Thyroid gland (tissue), 4 donors: Measurements from ENCODE around the gene SIRT3. TPM values are rescaled to one million over a fixed set of nuclear protein-coding genes. Genes with fewer than 3 reads are reported as not detected.

ENCODE experiments used
- DNase-seq, 2 donors: peaks; one replicate each; pipeline ENCODE4 v3.0.0-alpha.2; 2019
- H3K27ac ChIP-seq, 3 donors: fragments of 200-600 bp; sonication (generic); 1 replicate in 2 of 3; 2 replicates in 1 of 3; pipeline ENCODE4 v1.5.1; 2016 to 2019; ENCODE audit warnings: mild to moderate bottlenecking in 1 of 3, moderate library complexity in 1 of 3
- H3K27me3 ChIP-seq: fragments of 200-600 bp; sonication (generic); one replicate; pipeline ENCODE4 v1.5.1; 2019
- H3K36me3 ChIP-seq, 2 donors: fragments of 200-600 bp; sonication (generic); one replicate each; pipeline ENCODE4 v1.5.1; 2016 to 2019
- H3K4me1 ChIP-seq, 2 donors: fragments of 200-600 bp; sonication (generic); one replicate each; pipeline ENCODE4 v1.5.1; 2017 to 2019
- H3K4me3 ChIP-seq, 3 donors: fragments of 200-600 bp; sonication (generic); replicated peaks in 1 of 3; 1 replicate in 2 of 3; 2 replicates in 1 of 3; pipeline ENCODE4 v1.5.1; 2016; ENCODE audit warnings: mild to moderate bottlenecking in 1 of 3
- H3K9me3 ChIP-seq: fragments of 200-600 bp; sonication (generic); one replicate; pipeline ENCODE4 v1.5.1; 2017
- POLR2A ChIP-seq, 2 donors: fragments of 450-650 bp; IDR thresholded peaks; one replicate each; pipeline ENCODE4 v1.6.1; 2017; ENCODE audit warnings: antibody characterized with exemption in 2 of 2, mild to moderate bottlenecking in 2 of 2, moderate library complexity in 1 of 2
- WGBS, 2 donors: methylation state at CpG; one replicate each; pipeline ENCODE4 v1.1.5; 2017; 5-methylcytosine and 5-hydroxymethylcytosine counted together
- intact Hi-C: fragments of 100-400 bp; cut with DNase I; formaldehyde crosslinking; loops from one replicate; pipeline ENCODE4 v1.15.1; 2023
- total RNA-seq, 4 donors: library from RNA; depleted of rRNA; stranded (reverse); fragments of >200 nt; gene quantifications; one replicate each; pipeline ENCODE4 v1.2.3, GENCODE V29; 2016
- TF ChIP-seq, protein P1 (sequence below), 6 experiments: fragments of 200-600 bp in 3 of 6; fragments of 450-650 bp in 3 of 6; sonication (generic) in 3 of 6; IDR thresholded peaks; one replicate each; pipeline ENCODE4 v1.5.1; 2016 to 2019; ENCODE audit warnings: antibody characterized with exemption in 6 of 6, mild to moderate bottlenecking in 2 of 6, inconsistent platforms in 1 of 6, moderate library complexity in 1 of 6

SIRT3 gene
- total RNA-seq, 4 donors from 2014 or later: 14.3 to 21.2 (median 17.0) TPM

DNA sequence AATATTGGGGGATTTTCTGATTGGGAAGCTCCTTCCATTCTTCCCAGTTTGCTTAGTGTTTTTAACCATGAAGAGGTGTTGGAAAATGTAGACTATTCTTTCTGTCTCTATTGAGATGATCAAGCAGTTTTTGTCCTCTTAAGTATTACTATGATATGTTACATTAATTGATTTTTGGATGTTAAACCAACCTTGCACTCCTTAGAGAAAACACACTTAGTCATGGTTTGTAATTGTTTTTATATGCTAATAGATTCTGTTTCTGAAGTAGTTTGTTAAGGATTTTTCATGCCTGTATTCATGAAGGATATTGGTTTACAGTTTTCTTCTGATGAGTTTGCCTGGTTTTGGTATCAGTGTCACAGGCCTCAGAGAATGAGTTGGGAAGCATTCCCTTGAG lies 40.1 kb upstream of the SIRT3 start:
- Histone ChIP-seq H3K27me3 (peaks cover 23% of the 10 kb centered on the region), H3K4me3 (no peak overlapping the region), H3K36me3 (no peaks in the 10 kb centered on the region), H3K4me1 (peaks cover 4 to 24% of the 10 kb centered on the region in 2 donors), H3K9me3 (no peaks in the 10 kb centered on the region), H3K27ac (no peak overlapping the region)
- TF ChIP-seq POLR2A (IDR thresholded peaks at IDR 0.05): no peak
- TF ChIP-seq, protein P1, sequence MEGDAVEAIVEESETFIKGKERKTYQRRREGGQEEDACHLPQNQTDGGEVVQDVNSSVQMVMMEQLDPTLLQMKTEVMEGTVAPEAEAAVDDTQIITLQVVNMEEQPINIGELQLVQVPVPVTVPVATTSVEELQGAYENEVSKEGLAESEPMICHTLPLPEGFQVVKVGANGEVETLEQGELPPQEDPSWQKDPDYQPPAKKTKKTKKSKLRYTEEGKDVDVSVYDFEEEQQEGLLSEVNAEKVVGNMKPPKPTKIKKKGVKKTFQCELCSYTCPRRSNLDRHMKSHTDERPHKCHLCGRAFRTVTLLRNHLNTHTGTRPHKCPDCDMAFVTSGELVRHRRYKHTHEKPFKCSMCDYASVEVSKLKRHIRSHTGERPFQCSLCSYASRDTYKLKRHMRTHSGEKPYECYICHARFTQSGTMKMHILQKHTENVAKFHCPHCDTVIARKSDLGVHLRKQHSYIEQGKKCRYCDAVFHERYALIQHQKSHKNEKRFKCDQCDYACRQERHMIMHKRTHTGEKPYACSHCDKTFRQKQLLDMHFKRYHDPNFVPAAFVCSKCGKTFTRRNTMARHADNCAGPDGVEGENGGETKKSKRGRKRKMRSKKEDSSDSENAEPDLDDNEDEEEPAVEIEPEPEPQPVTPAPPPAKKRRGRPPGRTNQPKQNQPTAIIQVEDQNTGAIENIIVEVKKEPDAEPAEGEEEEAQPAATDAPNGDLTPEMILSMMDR (IDR thresholded peaks at IDR 0.05): no peak
- intact Hi-C loops: no loop called here
- DNase-seq: no peak

DNA sequence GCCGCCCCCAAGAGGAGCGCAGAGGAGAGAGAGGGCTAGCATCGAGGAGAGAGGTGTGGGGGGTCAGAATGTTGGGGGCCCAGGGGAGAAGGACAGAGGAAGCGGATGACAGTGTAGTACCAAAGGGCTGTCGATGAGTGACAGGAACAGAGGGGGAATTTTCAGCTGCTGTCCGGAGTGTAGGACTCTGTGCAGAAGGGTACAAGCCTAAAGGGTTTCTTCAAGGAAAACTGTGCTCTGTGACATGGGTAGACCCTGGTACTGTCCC lies 36.7 kb upstream of the SIRT3 start:
- intact Hi-C loops: no loop called here
- no peak overlapping the region for H3K4me3 ChIP-seq
- H3K27ac ChIP-seq: no peak overlapping the region
- no peaks in the 10 kb centered on the region for H3K4me1 ChIP-seq
- no peak for DNase-seq
- no peaks in the 10 kb centered on the region for H3K27me3 ChIP-seq
- no peaks in the 10 kb centered on the region for H3K9me3 ChIP-seq
- no peak for TF ChIP-seq POLR2A (IDR thresholded peaks at IDR 0.05)
- TF ChIP-seq, protein P1 (IDR thresholded peaks at IDR 0.05): no peak
- WGBS, 2 donors: 84 to 86% methylated on average over 6 of the region's 6 CpGs
- no peaks in the 10 kb centered on the region for H3K36me3 ChIP-seq

DNA sequence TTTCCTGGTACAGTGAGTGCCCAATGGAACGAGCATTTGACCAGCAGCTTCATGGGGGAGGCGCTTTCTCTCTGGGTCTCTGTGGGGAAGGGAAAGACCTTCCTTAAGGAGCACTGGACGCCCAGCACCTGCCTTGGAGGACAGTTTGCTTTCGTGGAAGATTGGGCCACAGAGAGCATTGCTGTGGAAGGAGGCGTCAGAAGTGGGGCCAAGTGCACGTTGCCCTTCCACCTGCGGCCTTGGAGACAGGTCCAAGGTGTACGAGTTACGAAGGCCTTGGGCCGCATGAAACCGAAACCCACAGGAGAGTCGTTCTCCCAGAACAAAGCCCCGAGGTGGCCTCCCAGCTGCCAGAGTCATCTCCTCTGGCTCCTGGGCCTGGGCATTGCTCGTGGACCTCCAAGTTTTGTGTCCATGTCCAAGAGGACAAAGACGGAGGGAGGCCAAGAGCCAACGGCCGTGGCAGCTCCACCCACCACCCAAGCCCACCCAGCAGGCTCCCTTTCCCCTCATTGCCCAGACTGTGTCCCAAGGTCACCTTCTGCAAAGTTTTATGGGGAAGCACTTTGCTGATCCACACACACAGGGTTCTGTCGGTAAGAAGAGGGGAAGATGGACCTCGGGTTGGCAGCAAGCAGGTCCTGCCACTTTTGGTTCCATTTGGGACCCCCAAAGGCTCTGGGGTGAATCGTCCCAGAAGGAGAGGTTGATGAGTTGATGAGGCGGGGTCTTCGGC lies 36.2 kb upstream of the SIRT3 start:
- Histone ChIP-seq H3K4me1 (no peaks in the 10 kb centered on the region), H3K27ac (no peak overlapping the region), H3K9me3 (no peaks in the 10 kb centered on the region), H3K36me3 (no peaks in the 10 kb centered on the region), H3K27me3 (no peaks in the 10 kb centered on the region), H3K4me3 (no peak overlapping the region)
- no peak for DNase-seq
- 84 to 86% methylated on average over 13 to 22 of the region's 22 CpGs for WGBS, 2 donors
- intact Hi-C loops: no loop called here
- TF ChIP-seq, protein P1 (IDR thresholded peaks at IDR 0.05): no peak
- TF ChIP-seq POLR2A (IDR thresholded peaks at IDR 0.05): no peak

DNA sequence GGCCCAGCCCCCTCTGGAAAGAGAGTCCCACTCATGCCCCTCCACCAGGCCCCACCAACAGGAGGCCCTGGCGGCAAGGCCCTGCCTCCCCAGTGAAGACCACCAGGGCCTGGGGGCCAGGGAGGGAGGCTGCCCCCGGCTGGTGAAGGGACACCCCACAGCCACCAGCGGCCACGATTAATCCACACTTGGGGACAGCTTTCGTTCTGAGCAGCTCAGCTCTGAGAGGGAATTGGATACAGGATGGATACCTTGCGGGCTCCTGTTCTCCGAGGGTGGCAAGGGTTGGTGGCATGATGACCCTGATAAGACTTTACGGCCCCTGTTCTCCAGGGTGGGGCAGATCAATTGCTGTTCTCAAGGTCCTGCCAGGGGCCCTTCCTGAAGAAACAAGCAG lies 35.2 kb upstream of the SIRT3 start:
- H3K27me3 ChIP-seq: no peaks in the 10 kb centered on the region
- DNase-seq: no peak
- H3K27ac ChIP-seq: no peak overlapping the region
- H3K4me3 ChIP-seq: no peak overlapping the region
- intact Hi-C loops: no loop called here
- no peaks in the 10 kb centered on the region for H3K4me1 ChIP-seq
- TF ChIP-seq, protein P1 (IDR thresholded peaks at IDR 0.05): no peak
- no peak for TF ChIP-seq POLR2A (IDR thresholded peaks at IDR 0.05)
- no peaks in the 10 kb centered on the region for H3K36me3 ChIP-seq
- 89 to 94% methylated on average over 5 to 8 of the region's 8 CpGs for WGBS, 2 donors
- no peaks in the 10 kb centered on the region for H3K9me3 ChIP-seq

DNA sequence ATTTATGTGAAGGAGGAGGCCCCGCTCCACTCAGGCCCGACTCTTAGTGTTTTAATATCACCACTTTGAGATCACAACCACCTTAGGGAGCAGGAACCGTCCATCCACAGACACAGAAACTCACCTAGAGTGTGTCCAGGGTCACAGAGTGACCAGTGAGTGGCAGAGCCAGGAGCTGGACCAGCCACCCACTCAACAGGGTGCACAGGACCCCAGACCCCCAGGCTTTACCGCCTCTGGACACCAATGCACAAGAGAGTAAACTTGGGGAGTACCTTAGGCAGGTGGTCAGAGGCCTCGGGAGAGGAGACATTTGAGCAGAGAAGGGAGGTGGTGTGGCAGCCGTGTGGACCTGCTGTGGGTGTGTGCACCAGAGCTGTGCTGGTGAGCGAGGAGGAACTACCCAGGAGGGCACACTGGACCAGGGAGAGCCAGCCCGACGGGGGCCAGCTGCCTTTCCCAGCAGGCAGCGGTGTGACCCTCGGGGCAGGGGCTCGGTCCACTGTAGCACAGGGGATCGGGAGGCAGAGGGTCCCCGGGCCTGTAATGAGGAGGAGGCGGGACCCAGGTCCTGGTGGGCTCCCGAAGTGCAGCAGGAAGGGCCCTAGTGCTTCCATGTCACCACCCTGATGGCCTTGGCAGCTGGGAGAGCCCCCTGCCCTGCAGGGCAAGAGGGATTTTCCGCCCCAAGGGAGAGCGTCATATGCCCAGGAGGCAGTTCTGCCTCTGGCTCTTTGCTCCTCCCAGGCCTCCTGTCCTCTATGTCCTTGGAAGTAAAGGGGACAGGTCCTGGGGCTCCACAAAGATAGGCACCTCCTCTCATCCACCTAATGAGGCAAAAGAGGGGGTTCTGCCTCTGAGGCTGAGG lies 34.5 kb upstream of the SIRT3 start:
- H3K27ac ChIP-seq: no peak overlapping the region
- H3K9me3 ChIP-seq: no peaks in the 10 kb centered on the region
- intact Hi-C loops: no loop called here
- TF ChIP-seq, protein P1 (IDR thresholded peaks at IDR 0.05): no peak
- TF ChIP-seq POLR2A (IDR thresholded peaks at IDR 0.05): no peak
- no peak for DNase-seq
- H3K4me3 ChIP-seq: no peak overlapping the region
- WGBS, 2 donors: 79 to 81% methylated on average over 11 to 17 of the region's 18 CpGs
- no peaks in the 10 kb centered on the region for H3K27me3 ChIP-seq
- H3K4me1 ChIP-seq: no peaks in the 10 kb centered on the region
- H3K36me3 ChIP-seq: no peaks in the 10 kb centered on the region
